ENCODE measurements around the gene GNG12. TPM values are rescaled to one million over a fixed set of nuclear protein-coding genes. Genes with fewer than 3 reads are reported as not detected.
A peak's percentile ranks its signal among the peaks of the same experiment; 100 is the strongest.

The GNG12 gene
- total and polyA plus RNA-seq, 8 donors, result 7.3 to 39.8 (median 21.1) TPM

- H3K27me3 ChIP-seq, result no peaks in the 10 kb centered on the region
- no peaks in the 10 kb centered on the region for H3K36me3 ChIP-seq
- ATAC-seq (peak in 1 of 4 donors; percentile 30), DNase-seq (no peak), FAIRE-seq (no peak)
- no peak for TF ChIP-seq CTCF (IDR thresholded peaks at IDR 0.05)
- H3K27ac ChIP-seq, result no peak overlapping the region
- no peak overlapping the region for H3K4me3 ChIP-seq
- H3K9me3 ChIP-seq, result no peaks in the 10 kb centered on the region
- peaks cover 0 to under 1% (median 0%) of the 10 kb centered on the region in 3 donors for H3K4me1 ChIP-seq
- intact Hi-C loops (cut with DNase I), result no loop called here
- 93 to 96% methylated on average over 2 of the region's 2 CpGs for WGBS, 2 donors
Observed at GRCh38 chr1:67780637-67781036, 52.6 kb downstream of the GNG12 start.

DNA sequence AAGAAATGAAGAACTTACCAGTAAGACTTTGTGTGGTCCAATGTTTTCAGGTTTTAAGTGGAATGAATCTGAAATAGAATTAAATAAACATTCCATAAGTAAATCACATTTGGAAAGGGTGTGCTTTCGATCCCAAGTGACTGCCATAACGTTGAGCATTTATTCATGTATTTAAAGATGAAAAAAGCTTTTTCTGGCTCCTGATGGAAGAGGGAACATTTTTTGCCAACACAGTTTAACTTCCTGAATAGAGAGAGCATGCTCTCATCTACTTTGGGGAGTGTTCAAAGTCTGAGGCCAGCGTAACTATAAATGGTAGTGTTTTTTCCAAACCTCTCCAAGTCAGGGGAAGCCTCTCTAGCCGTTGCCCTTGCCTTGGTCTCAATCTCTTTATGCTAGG lies 55.8 kb downstream of the GNG12 start:
- no peak overlapping the region for H3K27ac ChIP-seq
- FAIRE-seq (peak; percentile 51), ATAC-seq (no peak), DNase-seq (no peak)
- TF ChIP-seq CTCF (IDR thresholded peaks at IDR 0.05), result no peak
- no peaks in the 10 kb centered on the region for H3K36me3 ChIP-seq
- no peaks in the 10 kb centered on the region for H3K9me3 ChIP-seq
- no peaks in the 10 kb centered on the region for H3K27me3 ChIP-seq
- intact Hi-C loops (cut with DNase I), result loop anchor here in 1 of 3 donors (10.0 kb wide), 1 partner anchor 67 kb away; no protein-coding TSS in a partner anchor
- WGBS, 2 donors, result 85 to 88% methylated on average over 4 of the region's 4 CpGs
- H3K4me3 ChIP-seq, result no peak overlapping the region
- no peaks in the 10 kb centered on the region for H3K4me1 ChIP-seq

DNA sequence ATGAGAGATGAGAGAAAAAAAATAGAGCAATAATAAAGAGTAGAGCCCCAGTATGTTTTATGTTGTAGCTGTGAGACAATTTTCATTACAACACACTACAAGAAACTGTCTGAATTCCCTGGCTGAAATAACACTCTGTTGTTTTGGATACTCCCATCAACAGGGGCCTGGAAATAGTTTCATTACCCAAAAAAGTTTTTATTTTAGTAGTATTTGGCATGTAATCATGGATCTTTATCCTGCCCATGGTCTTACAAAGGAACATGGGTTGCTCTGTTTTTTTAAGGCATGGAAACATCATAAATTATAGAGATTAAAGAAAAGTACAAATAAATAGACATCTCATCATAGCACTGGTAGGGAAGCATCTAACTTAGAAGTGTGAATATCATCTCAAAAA lies 56.3 kb downstream of the GNG12 start:
- H3K27me3 ChIP-seq, result no peaks in the 10 kb centered on the region
- no peak for ATAC-seq
- no peak for FAIRE-seq
- intact Hi-C loops (cut with DNase I), result loop anchor here in 1 of 3 donors (10.0 kb wide), 1 partner anchor 68 kb away; no protein-coding TSS in a partner anchor
- no peak overlapping the region for H3K27ac ChIP-seq
- TF ChIP-seq CTCF (IDR thresholded peaks at IDR 0.05), result no peak
- no peaks in the 10 kb centered on the region for H3K36me3 ChIP-seq
- H3K9me3 ChIP-seq, result no peaks in the 10 kb centered on the region
- H3K4me3 ChIP-seq, result no peak overlapping the region
- H3K4me1 ChIP-seq, result no peaks in the 10 kb centered on the region
- no peak for DNase-seq

- DNase-seq, result no peak
- Histone ChIP-seq H3K27ac (no peak overlapping the region), H3K36me3 (no peaks in the 10 kb centered on the region), H3K9me3 (no peaks in the 10 kb centered on the region), H3K4me3 (no peak overlapping the region), H3K27me3 (no peaks in the 10 kb centered on the region), H3K4me1 (peaks cover 0 to 4% (median 0%) of the 10 kb centered on the region in 3 donors)
- no peak for ATAC-seq
- FAIRE-seq, result no peak
- TF ChIP-seq CTCF (IDR thresholded peaks at IDR 0.05), result no peak
- intact Hi-C loops (cut with DNase I), result loop anchor here in 1 of 3 donors (10.0 kb wide), 1 partner anchor 71 kb away; no protein-coding TSS in a partner anchor
- WGBS, 2 donors, result 94 to 98% methylated on average over 4 of the region's 4 CpGs
Observed at GRCh38 chr1:67773462-67773861, 59.8 kb downstream of the GNG12 start.

DNA sequence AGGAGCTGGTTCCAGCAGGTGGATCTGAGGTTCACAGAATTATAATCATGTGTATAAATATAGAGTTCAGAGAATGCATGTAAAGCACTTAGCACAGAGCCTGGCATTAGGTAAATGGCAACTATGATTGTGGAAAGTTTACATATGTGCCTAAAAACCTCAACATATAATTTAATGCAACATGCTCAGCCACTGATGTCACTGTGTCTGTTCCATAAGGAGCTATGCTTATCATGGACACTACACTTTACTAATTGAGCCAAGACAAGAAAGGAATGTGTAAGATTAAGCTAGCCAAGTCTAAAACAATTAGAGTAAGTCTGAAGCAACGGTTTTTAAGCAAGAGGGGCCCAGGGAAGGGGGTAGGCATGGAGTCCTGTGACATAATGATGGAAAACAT lies 61.5 kb downstream of the GNG12 start:
- no peak overlapping the region for H3K27ac ChIP-seq
- no peak for ATAC-seq

More for the DNA sequence above, 61.5 kb downstream of the GNG12 start:
- no peak for DNase-seq
- no peak for TF ChIP-seq CTCF (IDR thresholded peaks at IDR 0.05)
- peaks cover 0 to 4% (median 0%) of the 10 kb centered on the region in 3 donors for H3K4me1 ChIP-seq
- H3K4me3 ChIP-seq, result no peak overlapping the region
- FAIRE-seq, result no peak
- no peaks in the 10 kb centered on the region for H3K9me3 ChIP-seq
- WGBS, 2 donors, result 13 to 18% methylated on average over 1 of the region's 1 CpG
- intact Hi-C loops (cut with DNase I), result loop anchor here in 1 of 3 donors (10.0 kb wide), 1 partner anchor 73 kb away; no protein-coding TSS in a partner anchor
- H3K36me3 ChIP-seq, result no peaks in the 10 kb centered on the region
- no peaks in the 10 kb centered on the region for H3K27me3 ChIP-seq

All from pancreas (tissue), 10 donors.